ENCODE data around the gene ATP1B4. TPM values are rescaled to one million over a fixed set of nuclear protein-coding genes. Genes with fewer than 3 reads are reported as not detected.

Gene ATP1B4
- total RNA-seq, 1 donor from 2014 or later = not detected

DNA sequence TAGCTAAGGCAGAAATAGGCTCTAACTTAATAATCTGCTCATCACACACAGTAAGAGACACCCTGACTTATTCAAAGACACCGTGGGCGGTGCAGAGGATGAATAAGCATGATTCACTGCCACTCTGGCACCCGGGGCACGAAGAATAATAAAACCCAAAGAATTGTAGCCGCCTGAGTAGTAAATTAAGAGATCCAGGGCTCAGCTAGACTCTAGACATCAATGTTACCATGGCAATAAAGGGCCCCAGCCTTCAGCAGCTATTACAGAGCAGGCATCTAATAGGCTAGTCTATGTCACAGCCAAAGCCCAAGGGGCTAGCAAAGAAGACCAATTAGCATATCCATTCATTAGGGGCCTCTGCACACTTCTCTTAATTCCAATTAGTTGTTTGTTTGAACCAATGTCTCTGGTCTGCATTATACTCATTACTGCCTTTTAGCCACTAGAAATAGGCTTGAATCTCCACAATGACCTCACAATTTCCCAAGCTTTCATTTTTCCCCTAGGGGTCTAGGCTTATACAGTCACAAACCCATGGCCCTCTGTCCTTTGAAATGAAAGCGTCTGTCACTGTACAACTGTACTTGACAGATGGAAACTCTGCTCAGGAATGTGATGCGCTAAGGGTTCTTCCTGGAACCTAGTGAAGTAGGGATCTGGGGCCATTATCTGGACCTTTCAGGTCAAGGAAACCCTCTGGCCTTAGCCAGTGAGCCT, 3.0 kb upstream of the ATP1B4 start:
- H3K27me3 Mint-ChIP-seq = no peaks in the 10 kb centered on the region
- no peak overlapping the region for H3K27ac Mint-ChIP-seq

GRCh38 chrX:120365320-120365719, 3.4 kb downstream of the ATP1B4 start:
- DNase-seq (peak; percentile 16), ATAC-seq (ENCODE audit: low read depth) (peak; percentile 62)
- Mint-ChIP-seq H3K4me1 (peaks cover 8% of the 10 kb centered on the region), H3K36me3 (ENCODE audit: low read depth) (no peaks in the 10 kb centered on the region), H3K9me3 (no peaks in the 10 kb centered on the region), H3K4me3 (no peak overlapping the region), H3K27me3 (no peaks in the 10 kb centered on the region), H3K27ac (no peak overlapping the region)
- POLR2A ChIA-PET = no interaction called here
- TF ChIP-seq CTCF (IDR thresholded peaks at IDR 0.05) = no peak
- intact Hi-C loops (cut with micrococcal nuclease) = loop anchor here (1.0 kb wide), 1 partner anchor 110 kb away; no protein-coding TSS in a partner anchor
- CTCF ChIA-PET = interaction anchor here (0.9 to 1.4 kb wide), 2 partner anchors 12 to 15 kb away, joined by 4 read pairs; no protein-coding TSS in a partner anchor

More for the DNA sequence above, 3.0 kb upstream of the ATP1B4 start:
- H3K4me1 Mint-ChIP-seq = peaks cover 2% of the 10 kb centered on the region
- no peaks in the 10 kb centered on the region for H3K36me3 Mint-ChIP-seq (ENCODE audit: low read depth)
- no peak for DNase-seq
- H3K4me3 Mint-ChIP-seq = no peak overlapping the region
- ChIA-PET POLR2A (no interaction called here), CTCF (no interaction called here)
- H3K9me3 Mint-ChIP-seq = no peaks in the 10 kb centered on the region
- intact Hi-C loops (cut with micrococcal nuclease) = no loop called here
- no peak for ATAC-seq (ENCODE audit: low read depth)
- no peak for TF ChIP-seq CTCF (IDR thresholded peaks at IDR 0.05)

GRCh38 chrX:120365968-120366367, 4.1 kb downstream of the ATP1B4 start:
- intact Hi-C loops (cut with micrococcal nuclease) = loop anchor here (1.0 kb wide), 1 partner anchor 109 kb away; no protein-coding TSS in a partner anchor
- Mint-ChIP-seq H3K27ac (no peak overlapping the region), H3K36me3 (ENCODE audit: low read depth) (no peaks in the 10 kb centered on the region), H3K4me3 (no peak overlapping the region), H3K9me3 (no peaks in the 10 kb centered on the region), H3K4me1 (peaks cover 8% of the 10 kb centered on the region), H3K27me3 (no peaks in the 10 kb centered on the region)
- no peak for ATAC-seq (ENCODE audit: low read depth)
- TF ChIP-seq CTCF (IDR thresholded peaks at IDR 0.05) = no peak
- no peak for DNase-seq
- CTCF ChIA-PET = interaction anchor here (0.9 kb wide), 1 partner anchor 15 kb away, joined by 4 read pairs; no protein-coding TSS in a partner anchor
- POLR2A ChIA-PET = no interaction called here

- H3K27me3 Mint-ChIP-seq = no peaks in the 10 kb centered on the region
- ChIA-PET CTCF (no interaction called here), POLR2A (no interaction called here)
- no peak for TF ChIP-seq CTCF (IDR thresholded peaks at IDR 0.05)
- intact Hi-C loops (cut with micrococcal nuclease) = no loop called here
- no peak for DNase-seq
- H3K4me3 Mint-ChIP-seq = no peak overlapping the region
- peaks cover 8% of the 10 kb centered on the region for H3K4me1 Mint-ChIP-seq
- H3K36me3 Mint-ChIP-seq (ENCODE audit: low read depth) = no peaks in the 10 kb centered on the region
- H3K9me3 Mint-ChIP-seq = no peaks in the 10 kb centered on the region
- no peak overlapping the region for H3K27ac Mint-ChIP-seq
- ATAC-seq (ENCODE audit: low read depth) = no peak
These were observed 4.9 kb downstream of the ATP1B4 start for GRCh38 chrX:120366794-120367193.

GRCh38 chrX:120367402-120368109, 5.7 kb downstream of the ATP1B4 start:
- no peaks in the 10 kb centered on the region for H3K27me3 Mint-ChIP-seq

More at GRCh38 chrX:120367402-120368109, 5.7 kb downstream of the ATP1B4 start:
- ChIA-PET CTCF (no interaction called here), POLR2A (no interaction called here)
- no peak for TF ChIP-seq CTCF (IDR thresholded peaks at IDR 0.05)
- Mint-ChIP-seq H3K36me3 (ENCODE audit: low read depth) (no peaks in the 10 kb centered on the region), H3K4me1 (peaks cover 6% of the 10 kb centered on the region), H3K9me3 (no peaks in the 10 kb centered on the region), H3K4me3 (no peak overlapping the region), H3K27ac (no peak overlapping the region)
- DNase-seq (no peak), ATAC-seq (ENCODE audit: low read depth) (no peak)
- intact Hi-C loops (cut with micrococcal nuclease) = no loop called here
